ENCODE results near the gene CADM1. TPM values are rescaled to one million over a fixed set of nuclear protein-coding genes. Genes with fewer than 3 reads are reported as not detected.

The CADM1 gene
- total RNA-seq, 2 experiments from 2014 or later = 59.7 to 89.7 TPM

- Histone ChIP-seq H2AFZ (ENCODE audit: low read length) (no peak overlapping the region), H3K9me2 (ENCODE audit: insufficient read depth, low read length) (no peaks in the 10 kb centered on the region), H3K36me3 (ENCODE audit: insufficient read depth, low read length) (no peaks in the 10 kb centered on the region), H3K27ac (ENCODE audit: low read depth, low read length, poor library complexity, severe bottlenecking) (no peak overlapping the region), H4K20me1 (ENCODE audit: insufficient read depth, low read length) (no peaks in the 10 kb centered on the region), H3K4me1 (ENCODE audit: insufficient read depth, low read length, poor library complexity, severe bottlenecking) (peaks cover 12% of the 10 kb centered on the region), H3K4me3 (ENCODE audit: low read depth, low read length, poor library complexity, severe bottlenecking) (no peak overlapping the region), H3K9me3 (ENCODE audit: low read length) (no peaks in the 10 kb centered on the region), H3K4me2 (ENCODE audit: low read length) (peak overlapping the region; percentile 34), H3K79me2 (ENCODE audit: insufficient read depth, low read depth, low read length) (no peaks in the 10 kb centered on the region)
- ChIA-PET CTCF (ENCODE audit: unreplicated experiment) (no interaction called here), POLR2A (interaction anchor here (0.5 to 1.0 kb wide), 7 partner anchors 14 to 1173 kb away, joined by 3 to 5 read pairs (median 4); no protein-coding TSS in a partner anchor)
- BruUV-seq (replicated peaks) = no TSS peak
- intact Hi-C loops (cut with micrococcal nuclease; ENCODE audit: unreplicated experiment) = no loop called here
- peak; percentile 71 for DNase-seq (ENCODE audit: low spot score)
- TF ChIP-seq CTCF (conservative IDR thresholded peaks at IDR 0.05; ENCODE audit: low read length) (no peak), EZH2phosphoT487 (IDR thresholded peaks at IDR 0.05; ENCODE audit: borderline replicate concordance, low read depth, low read length) (no peak)
Observed at GRCh38 chr11:115522302-115522701, 18.1 kb upstream of the CADM1 start.

GRCh38 chr11:115521825-115522224, 17.6 kb upstream of the CADM1 start:
- no peak for DNase-seq (ENCODE audit: low spot score)
- Histone ChIP-seq H3K36me3 (ENCODE audit: insufficient read depth, low read length) (no peaks in the 10 kb centered on the region), H3K79me2 (ENCODE audit: insufficient read depth, low read depth, low read length) (no peaks in the 10 kb centered on the region), H3K4me3 (ENCODE audit: low read depth, low read length, poor library complexity, severe bottlenecking) (no peak overlapping the region), H3K9me3 (ENCODE audit: low read length) (no peaks in the 10 kb centered on the region), H3K27ac (ENCODE audit: low read depth, low read length, poor library complexity, severe bottlenecking) (no peak overlapping the region), H3K4me2 (ENCODE audit: low read length) (peak overlapping the region; percentile 34; the same call in 1 of the 2 replicates), H3K4me1 (ENCODE audit: insufficient read depth, low read length, poor library complexity, severe bottlenecking) (peaks cover 12% of the 10 kb centered on the region), H2AFZ (ENCODE audit: low read length) (no peak overlapping the region), H3K9me2 (ENCODE audit: insufficient read depth, low read length) (no peaks in the 10 kb centered on the region), H4K20me1 (ENCODE audit: insufficient read depth, low read length) (no peaks in the 10 kb centered on the region)
- intact Hi-C loops (cut with micrococcal nuclease; ENCODE audit: unreplicated experiment) = no loop called here
- POLR2A ChIA-PET = interaction anchor here (0.5 to 1.4 kb wide), 8 partner anchors 13 to 1173 kb away, joined by 3 to 5 read pairs (median 3); no protein-coding TSS in a partner anchor
- CTCF ChIA-PET (ENCODE audit: unreplicated experiment) = no interaction called here
- no peak for TF ChIP-seq CTCF (conservative IDR thresholded peaks at IDR 0.05; ENCODE audit: low read length)
- no peak for TF ChIP-seq EZH2phosphoT487 (IDR thresholded peaks at IDR 0.05; ENCODE audit: borderline replicate concordance, low read depth, low read length)
- BruUV-seq (replicated peaks) = no TSS peak

- Histone ChIP-seq H3K27ac (ENCODE audit: low read depth, low read length, poor library complexity, severe bottlenecking) (no peak overlapping the region), H4K20me1 (ENCODE audit: insufficient read depth, low read length) (no peaks in the 10 kb centered on the region), H3K9me3 (ENCODE audit: low read length) (no peaks in the 10 kb centered on the region), H3K9me2 (ENCODE audit: insufficient read depth, low read length) (no peaks in the 10 kb centered on the region), H2AFZ (ENCODE audit: low read length) (no peak overlapping the region), H3K4me2 (ENCODE audit: low read length) (no peak overlapping the region), H3K4me3 (ENCODE audit: low read depth, low read length, poor library complexity, severe bottlenecking) (no peak overlapping the region), H3K79me2 (ENCODE audit: insufficient read depth, low read depth, low read length) (no peaks in the 10 kb centered on the region), H3K4me1 (ENCODE audit: insufficient read depth, low read length, poor library complexity, severe bottlenecking) (peaks cover 12% of the 10 kb centered on the region), H3K36me3 (ENCODE audit: insufficient read depth, low read length) (no peaks in the 10 kb centered on the region)
- POLR2A ChIA-PET = interaction anchor here (1.0 to 1.7 kb wide), 2 partner anchors 9 to 406 kb away, joined by 3 to 4 read pairs; no protein-coding TSS in a partner anchor
- no TSS peak for BruUV-seq (replicated peaks)
- intact Hi-C loops (cut with micrococcal nuclease; ENCODE audit: unreplicated experiment) = no loop called here
- TF ChIP-seq EZH2phosphoT487 (IDR thresholded peaks at IDR 0.05; ENCODE audit: borderline replicate concordance, low read depth, low read length) (no peak), CTCF (conservative IDR thresholded peaks at IDR 0.05; ENCODE audit: low read length) (no peak)
- CTCF ChIA-PET (ENCODE audit: unreplicated experiment) = no interaction called here
- no peak for DNase-seq (ENCODE audit: low spot score)
Observed at GRCh38 chr11:115518983-115519628, 14.9 kb upstream of the CADM1 start.
